ENCODE measurements around the gene KRT32. TPM values are rescaled to one million over a fixed set of nuclear protein-coding genes. Genes with fewer than 3 reads are reported as not detected.

KRT32 gene
- total RNA-seq, 1 donor from 2014 or later: not detected

GRCh38 chr17:41417576-41418015, 49.6 kb downstream of the KRT32 start:
- H3K27me3 Mint-ChIP-seq (ENCODE audit: low read depth): no peaks in the 10 kb centered on the region
- H3K36me3 Mint-ChIP-seq: no peaks in the 10 kb centered on the region
- DNase-seq (ENCODE audit: low spot score in 2 of 2, unreplicated experiment in 2 of 2): no peak
- peak overlapping the region; percentile 60 for H3K27ac Mint-ChIP-seq
- peak; percentile 38 for TF ChIP-seq CTCF (IDR thresholded peaks at IDR 0.05; ENCODE audit: unreplicated experiment)
- peaks cover 53% of the 10 kb centered on the region for H3K4me1 Mint-ChIP-seq
- H3K9me3 Mint-ChIP-seq: no peaks in the 10 kb centered on the region
- no peak overlapping the region for H3K4me3 Mint-ChIP-seq

GRCh38 chr17:41417127-41417526, 50.1 kb downstream of the KRT32 start:
- no peak for TF ChIP-seq CTCF (IDR thresholded peaks at IDR 0.05; ENCODE audit: unreplicated experiment)
- H3K36me3 Mint-ChIP-seq: no peaks in the 10 kb centered on the region
- H3K4me1 Mint-ChIP-seq: peaks cover 53% of the 10 kb centered on the region
- no peak overlapping the region for H3K27ac Mint-ChIP-seq
- no peak overlapping the region for H3K4me3 Mint-ChIP-seq
- DNase-seq (ENCODE audit: low spot score in 2 of 2, unreplicated experiment in 2 of 2): no peak
- H3K9me3 Mint-ChIP-seq: no peaks in the 10 kb centered on the region
- no peaks in the 10 kb centered on the region for H3K27me3 Mint-ChIP-seq (ENCODE audit: low read depth)

- no peaks in the 10 kb centered on the region for H3K36me3 Mint-ChIP-seq
- peaks cover 48% of the 10 kb centered on the region for H3K4me1 Mint-ChIP-seq
- peak overlapping the region; percentile 35 for H3K27ac Mint-ChIP-seq
- H3K4me3 Mint-ChIP-seq: no peak overlapping the region
- no peaks in the 10 kb centered on the region for H3K9me3 Mint-ChIP-seq
- TF ChIP-seq CTCF (IDR thresholded peaks at IDR 0.05; ENCODE audit: unreplicated experiment): no peak
- H3K27me3 Mint-ChIP-seq (ENCODE audit: low read depth): no peaks in the 10 kb centered on the region
- no peak for DNase-seq (ENCODE audit: low spot score in 2 of 2, unreplicated experiment in 2 of 2)
These were observed 50.7 kb downstream of the KRT32 start for GRCh38 chr17:41416479-41416878.

- no peaks in the 10 kb centered on the region for H3K27me3 Mint-ChIP-seq (ENCODE audit: low read depth)
- no peak for TF ChIP-seq CTCF (IDR thresholded peaks at IDR 0.05; ENCODE audit: unreplicated experiment)
- no peak overlapping the region for H3K4me3 Mint-ChIP-seq
- H3K4me1 Mint-ChIP-seq: peaks cover 42% of the 10 kb centered on the region
- peak overlapping the region; percentile 35 for H3K27ac Mint-ChIP-seq
- DNase-seq (ENCODE audit: low spot score in 2 of 2, unreplicated experiment in 2 of 2): no peak
- no peaks in the 10 kb centered on the region for H3K9me3 Mint-ChIP-seq
- no peaks in the 10 kb centered on the region for H3K36me3 Mint-ChIP-seq
These were observed 51.3 kb downstream of the KRT32 start for GRCh38 chr17:41415833-41416335.

- no peak overlapping the region for H3K27ac Mint-ChIP-seq
- no peak for TF ChIP-seq CTCF (IDR thresholded peaks at IDR 0.05; ENCODE audit: unreplicated experiment)
These were observed 51.8 kb downstream of the KRT32 start for GRCh38 chr17:41415411-41415810.

GRCh38 chr17:41413982-41414381, 53.2 kb downstream of the KRT32 start:
- Mint-ChIP-seq H3K4me1 (peaks cover 35% of the 10 kb centered on the region), H3K36me3 (no peaks in the 10 kb centered on the region), H3K27me3 (ENCODE audit: low read depth) (no peaks in the 10 kb centered on the region), H3K9me3 (no peaks in the 10 kb centered on the region), H3K4me3 (no peak overlapping the region), H3K27ac (no peak overlapping the region)
- no peak for DNase-seq (ENCODE audit: low spot score in 2 of 2, unreplicated experiment in 2 of 2)
- TF ChIP-seq CTCF (IDR thresholded peaks at IDR 0.05; ENCODE audit: unreplicated experiment): no peak

More at GRCh38 chr17:41415411-41415810, 51.8 kb downstream of the KRT32 start:
- no peaks in the 10 kb centered on the region for H3K36me3 Mint-ChIP-seq
- no peaks in the 10 kb centered on the region for H3K27me3 Mint-ChIP-seq (ENCODE audit: low read depth)
- H3K9me3 Mint-ChIP-seq: no peaks in the 10 kb centered on the region
- no peak for DNase-seq (ENCODE audit: low spot score in 2 of 2, unreplicated experiment in 2 of 2)
- peaks cover 38% of the 10 kb centered on the region for H3K4me1 Mint-ChIP-seq
- H3K4me3 Mint-ChIP-seq: no peak overlapping the region

All from mesothelial cell of epicardium (in vitro differentiated cells).